Stimulated activated CD4-positive, alpha-beta T cell treated with anti-CD3 and anti-CD28 coated beads, TNF-alpha, amount 100 ng/mL, for 1 hour (primary cell): ENCODE measurements around the gene HSD3B1.
"Not testable (repeated sequence)": the region's sequence is repeated elsewhere in the genome, so short reads cannot be mapped to it uniquely, and the experiment has no call there.

ENCODE experiments used
- DNase-seq, 3 donors: peaks; one replicate each; pipeline ENCODE4 v3.0.0-alpha.2; 2020; ENCODE audit warnings: low read depth in 3 of 3, low spot score in 1 of 3

Gene HSD3B1

GRCh38 chr1:119552656-119553055, 45.6 kb downstream of the HSD3B1 start:
- not testable (repeated sequence) for DNase-seq

DNA sequence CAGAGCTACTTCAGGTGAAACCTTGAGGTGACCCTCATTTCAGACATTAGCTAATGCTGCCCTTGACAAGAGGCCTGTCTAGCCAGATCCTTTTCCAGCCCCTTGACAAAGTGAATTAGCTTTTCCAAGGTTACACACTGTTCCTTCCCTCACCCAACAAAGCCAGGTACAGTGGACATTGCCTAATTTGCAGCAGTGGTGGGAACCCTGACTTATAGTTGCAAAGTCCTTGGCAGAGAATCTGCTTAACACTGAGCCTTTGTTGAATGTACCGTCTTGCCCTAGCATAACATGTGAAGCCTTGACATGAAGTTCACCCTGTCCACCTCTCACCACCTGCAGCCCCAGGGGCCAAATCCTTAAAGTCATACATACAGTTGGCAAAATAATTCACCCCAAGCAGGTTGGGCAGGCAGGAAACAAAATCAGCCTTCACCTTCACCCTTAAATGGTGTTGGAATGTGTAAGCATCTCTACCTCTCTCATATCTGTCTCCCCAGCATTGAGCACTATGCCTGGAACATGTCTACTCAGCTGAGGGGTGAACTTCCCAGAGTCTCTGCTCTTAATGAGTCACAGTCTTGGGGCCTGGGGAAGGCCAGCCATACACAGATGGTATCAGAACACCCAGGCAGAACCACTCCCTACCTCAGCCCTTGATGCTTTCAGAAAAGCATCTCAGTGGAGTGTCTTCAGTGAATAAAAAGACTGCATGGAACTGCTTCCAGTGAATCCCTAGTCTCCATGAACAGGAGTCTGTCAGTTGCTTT, 46.5 kb downstream of the HSD3B1 start:
- not testable (repeated sequence) for DNase-seq

DNA sequence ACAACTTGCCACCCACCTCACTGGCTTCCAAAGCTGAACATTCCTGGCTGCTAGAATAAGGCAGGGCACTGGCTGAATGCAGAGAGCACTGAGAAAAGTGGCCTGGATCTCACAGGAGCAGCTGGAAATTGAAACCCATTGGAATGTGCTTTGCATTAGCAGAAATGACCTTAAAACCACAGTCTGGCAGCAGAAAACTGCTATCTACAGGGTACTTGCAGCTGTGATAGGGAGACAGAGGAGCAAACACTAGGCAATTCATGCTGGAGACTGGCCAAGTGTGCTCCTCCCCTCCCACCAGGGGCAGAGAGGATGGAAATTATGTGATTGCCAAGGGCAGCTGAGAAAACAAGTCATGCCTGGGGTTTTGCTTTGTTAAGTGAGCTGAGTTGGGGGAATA, 47.2 kb downstream of the HSD3B1 start:
- DNase-seq = no peak

DNA sequence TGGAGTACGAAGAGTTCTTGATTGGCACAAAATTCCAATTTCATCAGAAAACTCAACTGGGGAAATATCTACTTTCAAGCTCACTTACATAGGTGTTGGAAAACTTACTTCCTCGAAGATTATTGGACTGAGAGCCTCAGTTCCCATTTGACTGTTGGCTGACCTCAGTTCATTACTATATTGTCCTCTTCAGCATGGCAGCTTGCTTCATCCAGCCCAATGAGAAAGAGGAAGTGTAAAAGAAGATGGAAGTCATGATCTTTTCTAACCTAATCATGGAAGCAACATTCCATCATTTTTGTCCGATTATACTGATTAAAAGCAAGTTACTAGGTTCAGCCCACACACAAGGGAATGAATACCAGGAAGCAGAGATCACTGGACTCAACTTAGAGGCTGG, 49.4 kb downstream of the HSD3B1 start:
- no peak for DNase-seq

- DNase-seq = not testable (repeated sequence)
Measured at GRCh38 chr1:119560402-119560801, 53.4 kb downstream of the HSD3B1 start.

DNA sequence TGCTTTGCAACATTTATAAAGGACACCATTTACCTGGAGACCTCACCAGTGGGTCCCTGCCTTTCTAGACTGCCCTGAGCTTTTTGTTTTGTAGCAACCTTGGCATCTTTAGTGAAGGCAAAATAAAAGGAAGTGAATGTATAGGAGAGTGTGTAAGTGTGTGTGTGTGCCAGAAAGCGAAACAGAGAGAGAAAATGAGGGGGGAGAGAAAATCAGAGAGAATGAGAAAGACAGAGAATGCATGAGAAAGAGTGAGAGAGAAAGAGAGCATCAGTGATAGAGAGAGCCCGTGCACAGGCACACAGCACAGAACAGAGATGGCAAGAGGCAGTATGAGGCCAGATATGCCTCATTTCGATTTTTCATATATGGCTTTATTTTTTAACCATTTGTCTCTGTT, 57.5 kb downstream of the HSD3B1 start:
- no peak for DNase-seq
